ENCODE results near the gene GFI1B.

- TF ChIP-seq CTCF (conservative IDR thresholded peaks at IDR 0.05; ENCODE audit: low read depth, low read length): no peak
- TF ChIP-seq EZH2 (IDR thresholded peaks at IDR 0.05; ENCODE audit: borderline replicate concordance, low read depth, low read length, poor library complexity, severe bottlenecking): no peak
These were observed 4.0 kb downstream of the GFI1B start for GRCh38 chr9:132982458-132982857.

Measured in A673 (cell line).